Hepatocyte (in vitro differentiated cells): ENCODE results near the gene TOP3B. TPM values are rescaled to one million over a fixed set of nuclear protein-coding genes. Genes with fewer than 3 reads are reported as not detected.

Experiments
- DNase-seq: peaks from one replicate; pipeline ENCODE4 v3.0.0-alpha.2; 2016; ENCODE audit warnings: low spot score
- H2AFZ ChIP-seq: fragments of 200-600 bp; sonication (generic); 2 replicates; pipeline ENCODE4 v1.6.0; 2016; ENCODE audit warnings: antibody characterized with exemption, mild to moderate bottlenecking
- H3K27ac ChIP-seq: fragments of 200-600 bp; sonication (generic); 2 replicates; pipeline ENCODE4 v1.5.1; 2016; ENCODE audit warnings: mild to moderate bottlenecking
- H3K27me3 ChIP-seq: fragments of 200-600 bp; sonication (generic); 2 replicates; pipeline ENCODE4 v1.6.1; 2016
- H3K36me3 ChIP-seq: fragments of 200-600 bp; sonication (generic); replicated peaks from 2 replicates; pipeline ENCODE4 v1.5.1; 2016; ENCODE audit warnings: low read depth; ENCODE audit not compliant: insufficient read depth
- H3K4me1 ChIP-seq: fragments of 200-600 bp; sonication (generic); 2 replicates; pipeline ENCODE4 v1.5.1; 2016; ENCODE audit warnings: mild to moderate bottlenecking, moderate library complexity; ENCODE audit not compliant: insufficient read depth
- H3K4me2 ChIP-seq: fragments of 200-600 bp; sonication (generic); 2 replicates; pipeline ENCODE4 v1.6.0; 2016
- H3K4me3 ChIP-seq: fragments of 200-600 bp; sonication (generic); 2 replicates; pipeline ENCODE4 v1.5.1; 2016; ENCODE audit warnings: mild to moderate bottlenecking
- H3K79me2 ChIP-seq: fragments of 200-600 bp; sonication (generic); 2 replicates; pipeline ENCODE4 v1.6.0; 2017; ENCODE audit warnings: mild to moderate bottlenecking
- H3K9me2 ChIP-seq: fragments of 200-600 bp; sonication (generic); replicated peaks from 2 replicates; pipeline ENCODE4 v1.6.0; 2017; ENCODE audit warnings: mild to moderate bottlenecking; ENCODE audit not compliant: insufficient read depth
- H3K9me3 ChIP-seq: fragments of 200-600 bp; sonication (generic); 2 replicates; pipeline ENCODE4 v1.5.1; 2016; ENCODE audit warnings: low read depth, mild to moderate bottlenecking
- H4K20me1 ChIP-seq: fragments of 200-600 bp; sonication (generic); 2 replicates; pipeline ENCODE4 v1.6.0; 2016; ENCODE audit warnings: mild to moderate bottlenecking; ENCODE audit not compliant: insufficient read depth, poor library complexity, severe bottlenecking
- EZH2 ChIP-seq: fragments of 200-600 bp; sonication (generic); IDR thresholded peaks from 2 replicates; pipeline ENCODE4 v1.6.1; 2016; ENCODE audit warnings: antibody characterized with exemption, mild to moderate bottlenecking, borderline replicate concordance
- EZH2phosphoT487 ChIP-seq: fragments of 200-600 bp; sonication (generic); IDR thresholded peaks from one replicate; pipeline ENCODE4 v1.6.1; 2018; ENCODE audit warnings: antibody characterized with exemption, mild to moderate bottlenecking, low read depth, moderate library complexity; ENCODE audit not compliant: unreplicated experiment, severe bottlenecking
- WGBS: methylation state at CpG from one replicate; pipeline ENCODE4 v1.1.6; 2016; ENCODE audit warnings: low lambda C conversion rate; ENCODE audit errors: missing lambda C conversion rate; 5-methylcytosine and 5-hydroxymethylcytosine counted together
- polyA plus RNA-seq: library from polyadenylated mRNA; unstranded; fragments of >200 nt; fragmentation: Nextera tagmentation; extraction: Ambion mirVana; gene quantifications from 2 replicates; pipeline ENCODE4 v1.2.1, GENCODE V29; 2016
- total RNA-seq: library from RNA; depleted of rRNA; stranded (reverse); fragments of >200 nt; gene quantifications from 2 replicates; pipeline ENCODE4 v1.2.3, GENCODE V29; 2014
- TF ChIP-seq, protein P1 (sequence below): fragments of 200-600 bp; sonication (generic); IDR thresholded peaks from 2 replicates; pipeline ENCODE4 v1.5.1; 2016; ENCODE audit warnings: antibody characterized with exemption, mild to moderate bottlenecking; ENCODE audit not compliant: poor library complexity

TOP3B gene
- total and polyA plus RNA-seq, 2 experiments from 2014 or later: 26.6 to 30.8 TPM

DNA sequence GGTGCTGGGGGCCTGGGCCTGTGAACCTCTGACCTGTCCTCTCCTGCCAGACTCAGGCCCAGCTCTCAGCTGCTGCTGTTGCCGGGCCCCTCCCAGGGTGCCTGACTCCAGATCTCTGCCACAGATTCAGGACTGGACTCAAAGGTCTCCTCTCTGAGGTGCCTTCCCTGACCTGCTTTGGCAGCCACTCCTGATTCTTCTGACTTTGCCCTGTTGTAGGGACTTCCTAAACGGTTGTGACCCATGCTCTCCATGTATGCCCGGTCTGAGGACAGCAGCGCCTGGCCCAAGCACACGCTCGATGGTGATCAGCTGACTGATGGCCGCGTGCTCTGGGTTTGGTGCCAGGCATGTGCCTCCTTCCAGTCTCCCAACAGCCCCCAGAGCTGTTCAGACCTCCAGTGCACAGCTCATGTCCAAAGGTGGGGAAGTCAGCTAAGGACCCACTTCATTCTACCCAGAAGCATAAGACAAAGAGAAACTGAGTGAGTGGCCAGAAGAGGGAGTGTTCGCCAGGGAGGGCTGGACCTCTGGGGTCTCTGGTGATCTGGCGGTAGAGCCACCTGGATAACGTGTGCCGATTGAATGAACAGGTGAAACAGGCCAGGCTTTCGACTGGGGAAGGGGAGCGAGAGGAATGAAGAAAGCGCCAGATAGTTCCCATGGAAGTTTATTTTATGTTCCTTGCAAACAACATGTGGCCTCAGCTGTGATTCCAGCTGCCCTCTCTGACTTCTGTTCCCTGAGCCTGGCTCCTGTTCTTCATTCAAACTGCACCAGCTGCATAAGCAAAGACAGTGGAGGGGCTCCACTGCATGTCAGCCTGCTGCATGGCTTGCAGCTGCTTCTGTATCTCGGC, 8.1 kb upstream of the TOP3B start:
- Histone ChIP-seq H3K27ac (no peak overlapping the region), H3K4me2 (no peak overlapping the region), H3K9me3 (no peaks in the 10 kb centered on the region), H3K4me3 (no peak overlapping the region), H3K27me3 (no peaks in the 10 kb centered on the region), H3K79me2 (no peaks in the 10 kb centered on the region), H4K20me1 (no peaks in the 10 kb centered on the region), H3K4me1 (no peaks in the 10 kb centered on the region), H2AFZ (no peak overlapping the region), H3K36me3 (no peaks in the 10 kb centered on the region), H3K9me2 (no peaks in the 10 kb centered on the region)
- DNase-seq: no peak
- WGBS: 81% methylated on average over 16 of the region's 16 CpGs
- TF ChIP-seq EZH2phosphoT487 (no peak), EZH2 (no peak)
- TF ChIP-seq, protein P1, sequence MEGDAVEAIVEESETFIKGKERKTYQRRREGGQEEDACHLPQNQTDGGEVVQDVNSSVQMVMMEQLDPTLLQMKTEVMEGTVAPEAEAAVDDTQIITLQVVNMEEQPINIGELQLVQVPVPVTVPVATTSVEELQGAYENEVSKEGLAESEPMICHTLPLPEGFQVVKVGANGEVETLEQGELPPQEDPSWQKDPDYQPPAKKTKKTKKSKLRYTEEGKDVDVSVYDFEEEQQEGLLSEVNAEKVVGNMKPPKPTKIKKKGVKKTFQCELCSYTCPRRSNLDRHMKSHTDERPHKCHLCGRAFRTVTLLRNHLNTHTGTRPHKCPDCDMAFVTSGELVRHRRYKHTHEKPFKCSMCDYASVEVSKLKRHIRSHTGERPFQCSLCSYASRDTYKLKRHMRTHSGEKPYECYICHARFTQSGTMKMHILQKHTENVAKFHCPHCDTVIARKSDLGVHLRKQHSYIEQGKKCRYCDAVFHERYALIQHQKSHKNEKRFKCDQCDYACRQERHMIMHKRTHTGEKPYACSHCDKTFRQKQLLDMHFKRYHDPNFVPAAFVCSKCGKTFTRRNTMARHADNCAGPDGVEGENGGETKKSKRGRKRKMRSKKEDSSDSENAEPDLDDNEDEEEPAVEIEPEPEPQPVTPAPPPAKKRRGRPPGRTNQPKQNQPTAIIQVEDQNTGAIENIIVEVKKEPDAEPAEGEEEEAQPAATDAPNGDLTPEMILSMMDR: no peak

GRCh38 chr22:21989049-21989448, 6.5 kb upstream of the TOP3B start:
- H3K27ac ChIP-seq: no peak overlapping the region
- H3K27me3 ChIP-seq: no peaks in the 10 kb centered on the region
- no peaks in the 10 kb centered on the region for H3K4me1 ChIP-seq
- no peaks in the 10 kb centered on the region for H3K9me3 ChIP-seq
- H2AFZ ChIP-seq: no peak overlapping the region
- no peak for DNase-seq
- H3K4me3 ChIP-seq: no peak overlapping the region
- H3K79me2 ChIP-seq: no peaks in the 10 kb centered on the region
- H3K9me2 ChIP-seq: no peaks in the 10 kb centered on the region
- no peaks in the 10 kb centered on the region for H3K36me3 ChIP-seq
- H3K4me2 ChIP-seq: no peak overlapping the region
- TF ChIP-seq EZH2phosphoT487: no peak
- TF ChIP-seq EZH2: no peak
- TF ChIP-seq, protein P1: no peak
- no peaks in the 10 kb centered on the region for H4K20me1 ChIP-seq
- WGBS: 82% methylated on average over 6 of the region's 6 CpGs

GRCh38 chr22:21985214-21985613, 2.6 kb upstream of the TOP3B start:
- H3K4me1 ChIP-seq: peaks cover 5% of the 10 kb centered on the region
- peaks cover 24% of the 10 kb centered on the region for H3K79me2 ChIP-seq
- H3K4me2 ChIP-seq: no peak overlapping the region
- H4K20me1 ChIP-seq: no peaks in the 10 kb centered on the region
- no peak overlapping the region for H3K4me3 ChIP-seq
- H3K27me3 ChIP-seq: no peaks in the 10 kb centered on the region
- no peak overlapping the region for H2AFZ ChIP-seq
- H3K9me3 ChIP-seq: no peaks in the 10 kb centered on the region
- no peaks in the 10 kb centered on the region for H3K9me2 ChIP-seq
- TF ChIP-seq, protein P1: no peak
- no peak for TF ChIP-seq EZH2phosphoT487
- TF ChIP-seq EZH2: no peak
- no peak for DNase-seq
- no peaks in the 10 kb centered on the region for H3K36me3 ChIP-seq
- WGBS: 95% methylated on average over 5 of the region's 5 CpGs
- H3K27ac ChIP-seq: no peak overlapping the region
